ENCODE data around the gene PLEKHH1.

The PLEKHH1 gene

DNA sequence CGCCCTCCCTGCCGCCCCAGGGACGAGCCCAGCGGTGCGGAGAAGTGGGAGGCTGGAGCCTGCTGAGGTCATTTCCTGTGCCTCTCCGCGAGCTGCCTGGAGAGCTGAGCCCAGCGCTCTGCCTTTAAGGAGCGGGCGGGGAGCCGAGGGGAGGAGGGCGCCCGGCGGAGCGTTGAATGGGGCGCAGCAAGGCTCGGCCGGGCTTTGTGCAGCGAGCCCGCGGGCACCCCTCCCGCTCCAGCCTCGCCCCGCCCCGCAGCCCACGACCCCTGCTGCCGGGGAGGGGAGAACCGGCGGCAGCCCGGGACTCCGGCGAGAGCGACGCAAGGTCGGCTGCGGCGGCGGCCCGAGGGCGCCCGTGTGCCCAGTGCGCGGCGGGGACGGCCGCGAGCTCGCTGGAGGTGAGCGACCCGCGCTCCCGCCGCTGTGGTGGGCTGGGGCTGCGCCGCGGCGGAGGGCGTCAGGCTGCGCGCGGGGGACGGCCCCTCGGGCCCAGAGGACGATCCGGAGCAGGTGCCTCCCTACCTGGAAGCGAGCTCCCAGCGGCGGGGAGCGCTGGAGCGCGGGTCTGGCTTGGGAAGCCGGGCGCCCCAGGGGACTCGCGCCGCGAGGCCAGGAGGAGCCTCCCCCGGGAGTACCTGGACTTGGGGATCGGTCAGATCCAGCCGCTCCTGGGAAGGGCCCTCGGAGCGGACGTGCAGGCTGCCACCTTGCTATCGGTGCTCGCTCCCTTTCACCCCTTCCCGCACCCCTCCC lies at the start of gene PLEKHH1:
Gene PLEKHH1 (plus strand): TSS at position 293 of the 756 bp plus-strand sequence. CDS start 8,578 bp downstream, outside the sequence.
- DNase-seq, result peak; percentile 79

DNA sequence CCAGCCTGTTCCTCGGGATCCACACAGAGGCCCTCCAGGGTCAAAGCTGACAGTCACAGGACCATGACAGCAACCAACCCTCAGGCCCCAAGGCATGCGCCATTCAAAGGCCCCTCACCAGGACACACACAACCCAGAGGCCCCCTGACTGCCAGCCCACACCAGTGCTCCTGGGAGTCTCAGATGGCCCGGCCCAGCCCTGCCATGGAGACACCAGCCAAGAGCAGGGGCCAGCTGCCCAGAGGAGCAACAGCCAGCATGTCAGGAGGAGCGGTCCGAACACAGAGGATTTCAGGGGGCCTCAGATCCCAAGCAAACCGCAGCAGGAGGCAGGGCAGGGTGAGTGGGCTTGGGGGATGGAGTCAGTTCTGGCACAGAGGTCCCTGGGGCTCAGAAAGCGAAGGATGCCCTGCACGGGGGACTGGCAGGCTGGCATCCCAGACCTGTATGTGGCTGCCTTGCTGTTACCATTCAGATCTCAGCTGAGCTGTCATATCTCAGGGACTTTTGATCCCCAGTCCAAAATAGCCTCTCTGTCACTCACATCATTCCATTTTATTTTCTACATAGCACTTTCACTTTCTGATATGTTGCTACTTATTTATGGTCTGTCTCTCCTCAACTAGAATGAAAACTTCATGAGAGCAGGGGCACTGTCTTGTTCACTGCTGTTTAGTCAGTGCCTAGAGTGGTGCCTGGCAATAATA lies 49.4 kb upstream of the PLEKHH1 start:
- DNase-seq, result no peak

DNA sequence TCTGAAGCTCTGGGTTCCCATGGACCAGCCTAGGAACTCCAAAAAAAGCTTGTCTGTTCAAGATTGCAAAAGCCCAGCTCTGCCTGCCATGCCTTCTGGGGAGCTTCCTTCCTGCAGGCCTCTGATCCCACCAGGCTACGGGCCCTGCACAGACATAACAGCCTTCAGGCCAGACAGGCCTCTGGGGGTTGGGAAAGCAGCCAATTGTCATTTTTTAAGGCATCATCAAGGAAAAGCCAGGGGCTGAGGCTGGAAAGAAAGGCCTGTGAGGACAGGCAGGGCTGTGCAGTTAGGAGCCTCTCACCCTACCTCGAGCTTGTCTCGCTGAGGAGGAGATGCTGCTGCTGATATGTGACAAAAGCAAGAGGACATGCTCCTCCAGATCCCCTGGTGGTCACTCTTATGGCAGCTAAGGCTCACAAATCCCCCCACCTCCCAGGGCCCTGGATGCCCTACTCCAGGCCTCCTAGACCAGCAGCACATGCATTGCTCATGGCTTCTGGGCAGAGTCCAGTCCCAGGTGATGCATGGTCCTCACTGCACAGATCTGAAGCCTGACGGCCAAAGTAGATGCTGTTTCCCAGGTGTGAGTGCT lies 47.5 kb upstream of the PLEKHH1 start:
- no peak for DNase-seq

DNA sequence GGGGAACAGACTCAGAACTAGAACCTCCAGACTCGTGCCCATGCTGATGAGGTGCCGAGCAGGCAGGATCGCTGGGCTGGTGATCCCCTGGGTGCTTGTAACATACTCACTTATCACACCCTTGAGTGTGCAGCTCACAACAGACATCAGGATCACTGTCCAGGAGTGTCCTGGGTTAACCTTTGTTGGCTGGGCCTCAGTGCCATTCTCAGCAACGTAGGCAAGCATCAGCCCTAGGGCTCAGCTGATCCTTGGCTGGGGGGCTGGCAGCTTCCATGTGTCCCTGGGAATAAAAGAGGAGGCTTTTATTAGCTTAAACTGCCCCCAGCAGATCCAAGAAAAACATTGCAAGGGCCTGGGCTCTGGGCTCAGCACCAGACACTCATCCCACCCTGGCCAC lies 46.2 kb upstream of the PLEKHH1 start:
- DNase-seq, result no peak

DNA sequence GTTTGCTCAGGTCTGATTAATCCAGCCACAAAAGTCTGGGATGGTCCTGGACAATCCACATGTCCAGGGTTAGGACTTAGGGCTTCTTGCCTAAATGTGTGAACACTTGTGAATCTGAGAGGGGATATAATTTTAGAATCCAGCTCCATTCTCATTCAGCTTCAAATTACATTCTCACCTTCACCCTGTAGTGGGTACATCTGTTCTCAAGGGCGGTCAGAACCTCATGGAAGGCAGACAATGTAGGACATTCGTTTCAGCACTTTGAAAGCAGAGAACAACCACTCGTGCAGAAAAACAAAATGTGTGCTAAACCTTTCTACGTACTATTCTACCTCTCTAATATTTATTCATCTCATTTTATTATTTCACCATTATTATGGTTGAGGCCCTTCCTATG lies 45.8 kb upstream of the PLEKHH1 start:
- DNase-seq, result no peak

DNA sequence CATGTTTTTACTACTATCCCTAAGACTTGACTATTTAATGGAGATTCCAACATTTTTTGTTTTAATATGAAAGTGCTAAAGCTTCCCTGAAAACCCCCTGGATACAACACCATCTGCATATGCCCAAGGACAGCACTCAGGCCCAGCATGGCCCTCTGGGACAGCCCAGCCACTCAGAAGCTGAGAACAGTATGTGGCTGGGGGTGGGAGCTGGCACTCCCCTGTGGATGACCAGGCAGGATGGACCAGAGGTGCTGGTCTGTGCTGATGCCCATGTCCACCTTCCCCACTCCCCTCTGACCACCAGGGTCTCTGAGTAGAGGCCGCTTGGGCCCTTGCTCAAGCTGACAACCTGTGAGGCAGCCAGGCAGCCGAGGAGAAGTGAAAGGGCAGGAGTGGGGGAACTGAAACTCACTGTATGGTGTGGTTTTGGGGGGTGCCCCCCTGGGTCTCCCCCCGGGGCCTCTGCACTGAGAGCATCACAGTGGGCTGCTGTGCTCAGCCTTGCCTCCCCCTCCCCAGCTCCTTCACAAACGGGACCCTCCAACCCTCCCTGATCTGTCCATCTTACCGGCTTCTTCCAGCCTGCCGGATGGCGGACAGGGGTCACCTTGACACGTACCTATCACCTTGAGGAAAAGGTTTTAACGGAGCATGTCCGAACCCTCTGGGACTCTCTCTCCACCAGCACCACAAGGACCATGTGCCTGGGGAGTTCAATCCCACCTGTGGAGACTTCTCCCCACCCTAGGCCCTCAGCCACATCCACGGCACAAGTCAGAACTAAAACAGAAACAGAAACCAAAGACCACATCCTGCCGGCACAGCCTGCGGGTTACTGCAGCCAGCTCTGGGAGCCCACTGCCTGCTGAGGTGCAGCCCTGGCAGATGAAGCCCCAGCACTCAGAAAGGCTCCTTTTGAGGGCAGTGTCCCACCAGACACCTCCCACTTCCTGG lies 44.9 kb upstream of the PLEKHH1 start, which contains the start of gene TMEM229B:
Gene TMEM229B (minus strand): TSS at position 785 of the 957 bp plus-strand sequence. CDS start 14,798 bp downstream, outside the sequence.
- peak; percentile 86 for DNase-seq

DNA sequence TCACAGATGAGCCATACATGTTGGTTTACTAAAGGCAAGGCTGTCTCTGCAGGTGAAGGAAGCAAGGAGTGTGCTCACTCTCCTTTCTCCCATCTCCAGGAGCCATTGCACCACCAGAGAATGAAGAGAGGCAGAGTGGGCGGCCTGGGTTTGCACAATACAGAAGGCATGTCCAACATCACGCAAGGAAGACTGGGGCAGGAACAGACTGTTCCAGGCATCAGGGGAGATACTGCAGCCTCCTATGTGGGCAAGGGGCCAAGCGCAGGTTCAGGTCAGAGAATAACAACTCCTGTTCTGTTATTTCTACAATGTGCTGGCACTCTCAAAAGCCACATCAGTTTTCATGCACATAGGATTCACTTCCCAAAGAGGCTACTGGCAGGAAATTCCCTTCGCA lies 42.9 kb upstream of the PLEKHH1 start:
- DNase-seq, result no peak

DNA sequence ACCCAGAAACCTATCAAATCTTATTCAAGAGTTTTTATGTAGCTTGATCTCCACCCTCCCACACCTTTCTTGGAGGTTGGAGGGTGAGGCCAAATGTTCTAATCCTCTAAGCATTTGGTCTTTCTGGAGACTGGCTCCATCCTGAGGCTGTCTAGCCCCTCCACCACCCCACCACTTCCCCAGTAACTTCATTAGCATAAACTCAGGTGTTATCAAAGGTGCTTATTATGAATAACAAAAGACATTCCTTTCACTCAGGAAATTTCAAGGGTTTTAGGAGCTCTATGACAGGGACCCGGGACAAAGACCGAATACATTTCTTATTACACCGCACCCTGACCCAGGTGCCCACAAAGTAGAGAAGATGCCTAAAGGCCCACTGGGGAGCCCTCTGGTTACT lies 41.8 kb upstream of the PLEKHH1 start:
- DNase-seq, result no peak

DNA sequence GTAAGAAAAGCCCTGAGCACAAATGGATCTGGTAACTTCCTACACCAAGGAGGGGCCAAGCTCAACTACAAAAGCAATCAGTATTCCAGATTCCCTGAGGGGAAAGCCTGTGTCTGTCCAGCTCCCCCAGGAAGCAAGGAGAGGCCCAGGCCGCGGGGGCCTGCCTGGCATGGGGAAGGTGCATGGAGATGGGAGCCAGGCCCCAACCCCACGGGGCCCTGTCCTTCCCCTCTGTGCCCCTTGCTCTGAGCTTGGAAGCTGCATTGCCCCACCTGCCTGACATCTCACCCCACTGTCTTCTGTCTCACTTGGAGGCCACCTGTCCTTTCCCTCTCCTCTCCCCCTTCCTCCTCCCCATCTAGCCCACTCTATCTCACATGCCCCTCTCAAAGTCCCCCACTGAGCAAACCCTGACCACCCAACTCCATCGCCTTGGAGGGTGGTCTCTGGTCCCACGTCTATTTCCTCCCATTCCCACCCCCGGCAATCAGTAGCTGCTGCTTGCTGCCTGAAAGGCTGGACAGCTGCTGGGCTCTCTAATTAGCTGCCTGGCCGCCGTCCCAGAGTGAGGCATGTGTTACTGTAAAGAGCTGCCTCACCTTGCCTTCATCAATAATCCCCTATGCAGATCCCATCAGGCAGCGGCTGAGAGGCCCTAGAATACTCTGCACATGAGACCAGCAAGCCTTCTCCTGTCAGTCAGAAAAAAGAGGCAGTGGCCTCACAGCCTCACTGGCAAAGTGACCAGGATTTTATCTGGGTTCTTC lies 41.2 kb upstream of the PLEKHH1 start:
- no peak for DNase-seq

DNA sequence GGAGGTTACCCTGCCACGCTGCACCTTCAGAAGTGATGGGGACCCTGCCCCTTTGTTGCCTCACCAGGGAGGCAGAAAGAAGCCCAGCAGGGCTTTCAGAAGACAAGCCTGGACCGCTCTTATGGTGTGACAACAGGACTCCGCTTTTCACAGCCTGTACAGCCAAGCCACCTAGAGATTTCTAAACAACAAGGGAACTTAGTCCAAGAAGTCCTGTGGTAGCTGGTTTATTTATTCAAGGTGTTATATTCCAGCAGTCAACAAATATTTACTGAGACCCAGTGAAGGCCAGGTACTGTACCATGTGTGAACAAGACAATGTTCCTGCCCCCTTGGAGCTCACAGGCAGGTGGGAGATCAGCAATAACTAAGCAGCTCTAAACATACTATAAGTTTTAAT lies 40.6 kb upstream of the PLEKHH1 start:
- DNase-seq, result no peak

DNA sequence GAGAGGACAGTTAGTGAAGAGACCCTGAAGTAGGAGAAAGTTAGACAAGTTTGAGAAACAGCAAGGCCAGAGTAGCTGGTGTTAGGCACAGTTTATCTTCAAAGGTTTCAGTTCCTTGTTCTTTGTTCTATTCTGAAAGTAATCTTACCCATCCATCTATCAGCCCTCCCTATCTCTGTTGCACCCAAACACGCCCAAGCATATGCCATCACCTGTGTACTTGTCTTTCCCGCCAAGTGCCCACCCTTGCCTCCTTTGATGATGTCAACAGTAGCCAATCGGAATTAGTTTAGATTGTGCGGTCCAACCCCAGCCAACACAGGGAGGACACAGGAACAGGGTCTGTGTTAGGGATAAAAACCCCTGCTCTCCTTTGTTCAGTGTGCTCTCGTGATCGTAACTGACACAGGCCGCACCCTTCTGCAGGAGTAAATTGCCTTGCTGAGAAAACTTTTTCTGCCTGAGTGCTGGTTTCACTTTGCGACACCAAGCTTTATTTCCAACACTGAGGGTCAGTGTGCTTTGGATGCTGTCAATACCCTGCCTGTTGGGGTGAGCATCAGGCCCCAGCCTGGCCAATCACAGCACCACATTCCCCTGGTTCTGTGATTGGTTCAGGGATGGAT lies 39.9 kb upstream of the PLEKHH1 start:
- DNase-seq, result no peak

DNA sequence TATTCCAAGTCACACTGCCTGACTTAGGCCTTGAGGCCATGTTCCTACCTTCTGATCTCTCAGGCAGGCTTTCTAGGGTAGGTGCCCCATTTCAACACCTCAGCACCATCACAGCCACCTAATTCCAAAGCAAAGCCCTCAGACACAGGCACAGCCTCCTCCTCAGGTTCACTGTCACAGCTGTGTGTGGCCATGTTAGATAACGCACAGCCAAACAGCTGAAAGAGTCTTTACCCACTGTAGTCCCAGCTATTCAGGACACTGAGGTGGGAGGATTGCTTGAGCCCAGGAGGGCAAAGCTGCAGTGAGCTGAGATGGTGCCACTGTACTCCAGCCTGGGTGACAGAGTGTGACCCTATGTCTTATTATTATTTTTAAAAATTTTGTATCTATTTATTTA lies 37.3 kb upstream of the PLEKHH1 start:
- no peak for DNase-seq

DNA sequence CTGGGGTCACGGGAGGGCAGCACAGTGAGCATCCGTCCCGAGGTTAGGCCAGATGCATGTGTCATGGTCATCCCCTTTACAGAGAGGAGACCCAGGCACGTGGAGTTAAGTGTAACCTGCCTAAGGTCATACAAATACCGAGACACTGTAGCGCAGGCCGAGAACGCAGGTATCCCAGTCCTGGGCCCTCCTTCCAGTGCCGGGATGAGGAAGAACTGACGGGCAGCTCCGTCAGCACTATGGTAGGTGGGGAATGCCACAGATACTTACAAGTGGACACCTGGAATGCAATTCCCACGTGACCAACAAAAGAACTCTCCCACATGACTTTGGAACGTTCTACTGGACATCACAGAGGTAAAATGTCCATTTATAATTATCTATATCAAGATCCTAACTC lies 35.9 kb upstream of the PLEKHH1 start:
- no peak for DNase-seq

DNA sequence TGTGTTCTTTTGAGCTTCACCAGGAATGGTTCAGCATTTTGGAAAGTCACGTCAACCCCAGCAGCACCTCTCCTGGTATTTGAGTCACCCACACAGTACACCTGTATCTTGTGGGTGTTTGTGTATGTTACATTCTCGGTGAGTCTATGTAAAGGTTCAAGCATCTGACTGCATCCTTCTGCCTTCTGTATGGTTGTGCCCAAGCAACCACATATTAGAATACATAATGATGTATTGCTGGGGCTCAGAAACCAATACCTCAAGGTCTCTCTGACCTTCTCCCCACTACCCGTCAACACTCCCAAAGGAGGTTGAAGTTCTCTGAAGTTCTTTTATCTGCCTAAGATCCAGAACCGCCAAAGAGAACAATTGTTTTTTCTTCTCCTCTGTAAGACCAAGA lies 35.4 kb upstream of the PLEKHH1 start:
- DNase-seq, result no peak

DNA sequence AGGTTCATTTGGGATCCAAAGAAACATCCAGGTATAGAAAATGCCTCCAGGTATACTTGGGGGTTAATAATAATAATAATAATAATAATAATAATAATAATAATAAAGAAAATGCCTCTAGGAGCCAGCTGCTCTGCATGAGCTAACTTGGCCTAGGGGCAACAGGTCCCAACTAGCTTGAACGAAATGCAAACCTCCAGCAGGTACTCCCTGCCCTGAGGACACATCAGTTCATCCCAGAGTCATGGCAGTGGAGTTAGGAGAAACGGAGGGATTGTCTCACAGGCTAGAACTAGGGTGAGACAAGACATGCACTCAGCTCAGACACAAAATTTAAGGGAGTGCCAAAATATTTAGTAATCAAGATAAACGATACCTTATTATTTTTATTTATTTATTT lies 32.1 kb upstream of the PLEKHH1 start:
- no peak for DNase-seq

DNA sequence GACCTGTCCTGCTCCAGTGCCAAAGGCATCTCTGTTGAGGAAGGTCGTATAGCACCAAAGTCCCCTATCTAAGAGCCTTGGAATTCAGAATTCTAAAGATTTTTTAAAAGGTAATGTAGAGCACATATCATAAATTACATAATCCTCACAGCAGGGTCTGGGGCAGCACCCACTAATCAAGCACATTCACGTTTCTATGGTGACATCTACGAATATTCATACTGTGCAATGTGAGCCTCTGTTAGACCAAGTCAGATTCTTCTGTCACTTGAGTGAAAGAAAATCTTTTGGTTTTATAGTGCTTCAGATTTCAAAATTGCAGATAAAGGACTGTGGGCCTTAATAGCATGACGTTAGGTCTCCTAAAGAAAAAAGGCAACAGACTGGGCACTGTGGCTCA lies 31.4 kb upstream of the PLEKHH1 start:
- no peak for DNase-seq

DNA sequence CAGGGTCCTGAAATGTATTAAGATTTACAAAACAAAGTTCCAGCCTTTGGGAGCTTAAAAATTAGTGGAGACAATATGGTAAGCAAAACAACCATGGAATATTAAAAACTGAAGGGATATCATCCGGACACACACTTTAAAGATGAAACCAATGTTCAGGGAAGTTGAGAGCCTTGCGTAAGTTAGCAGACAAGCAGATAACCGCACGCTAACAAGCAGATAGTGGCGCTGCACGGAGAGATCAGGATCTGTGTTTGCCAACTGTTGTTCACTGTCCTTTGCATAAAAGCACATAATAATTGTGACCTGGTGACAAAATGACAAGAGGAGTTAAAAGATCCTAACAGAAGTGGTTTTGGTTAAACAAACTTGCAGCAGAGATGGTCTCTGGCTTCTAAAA lies 30.2 kb upstream of the PLEKHH1 start:
- no peak for DNase-seq

DNA sequence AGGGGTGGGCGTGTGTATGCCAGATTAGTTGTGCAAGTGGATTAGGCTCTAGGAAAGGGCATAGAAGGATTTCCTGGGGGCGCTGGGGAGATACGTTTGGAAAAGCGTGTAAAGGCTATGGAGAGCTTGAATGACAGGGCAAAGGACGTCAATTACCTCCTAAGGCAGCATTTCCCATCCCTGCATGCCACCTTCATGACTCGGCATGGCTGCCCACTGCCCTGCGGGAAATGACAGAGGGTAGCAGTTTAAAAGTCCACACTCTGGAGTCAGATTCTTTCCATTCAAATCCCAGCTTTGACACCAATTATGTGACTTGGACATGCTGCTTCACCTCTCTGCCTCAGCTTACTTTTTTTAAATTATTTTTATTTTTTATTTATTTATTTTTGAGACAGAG lies 29.8 kb upstream of the PLEKHH1 start:
- DNase-seq, result peak; percentile 28

DNA sequence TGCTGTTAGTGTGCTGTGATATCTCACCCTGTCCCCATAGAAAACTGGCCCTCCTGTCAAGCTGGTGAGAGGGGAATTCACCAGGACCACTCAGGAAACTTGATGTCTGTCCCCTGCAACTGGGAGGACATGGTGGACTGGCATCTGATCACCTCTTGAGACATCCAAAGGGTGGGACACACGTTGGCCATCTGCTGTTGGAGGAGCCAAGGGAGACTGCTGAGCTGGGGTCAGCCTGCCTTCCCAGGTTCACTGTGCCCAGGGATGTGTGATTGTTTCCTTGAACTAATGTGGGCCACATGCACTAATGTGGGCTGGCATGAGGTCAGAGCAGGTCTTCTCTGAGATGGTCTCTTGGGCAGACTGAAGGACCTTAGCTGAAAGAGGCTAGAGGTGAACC lies 27.8 kb upstream of the PLEKHH1 start:
- peak; percentile 50 for DNase-seq

DNA sequence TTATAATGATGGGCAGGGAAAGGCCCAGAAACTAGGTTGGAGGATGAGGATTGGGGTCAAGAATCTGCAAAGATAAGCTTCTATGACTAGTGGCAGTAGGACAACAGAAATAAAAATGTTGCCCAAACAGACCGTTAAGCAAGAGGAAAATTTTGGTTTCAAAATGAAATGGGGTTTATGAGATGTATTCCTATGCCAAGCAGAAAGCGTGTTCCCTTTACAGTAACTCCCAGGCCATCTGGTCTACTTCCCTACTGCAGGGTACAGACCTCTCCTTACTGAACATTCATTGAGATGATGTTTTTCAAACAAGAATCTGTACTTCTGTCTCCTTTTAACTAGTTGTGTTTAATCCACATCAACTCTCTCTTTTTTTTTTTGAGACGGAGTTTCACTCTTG lies 24.1 kb upstream of the PLEKHH1 start:
- DNase-seq, result no peak

DNA sequence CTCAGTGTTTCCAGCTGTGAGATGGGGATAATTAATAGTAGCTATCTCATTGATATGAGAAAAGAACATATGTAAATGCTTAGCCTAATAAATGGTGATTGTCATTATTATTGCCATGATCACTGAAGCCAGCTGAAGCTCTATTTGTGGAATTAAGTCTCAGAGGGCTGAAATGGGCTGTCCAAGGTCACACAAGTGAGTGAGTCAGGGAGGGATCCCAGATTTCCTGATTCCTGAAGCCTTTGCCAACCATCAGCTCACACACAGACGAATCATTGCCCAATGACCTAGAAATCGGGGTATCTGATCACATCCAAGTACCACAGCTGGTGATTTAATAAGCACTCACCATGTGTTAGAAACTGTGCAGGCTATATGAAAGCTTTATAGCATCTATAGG lies 23.0 kb upstream of the PLEKHH1 start:
- no peak for DNase-seq

DNA sequence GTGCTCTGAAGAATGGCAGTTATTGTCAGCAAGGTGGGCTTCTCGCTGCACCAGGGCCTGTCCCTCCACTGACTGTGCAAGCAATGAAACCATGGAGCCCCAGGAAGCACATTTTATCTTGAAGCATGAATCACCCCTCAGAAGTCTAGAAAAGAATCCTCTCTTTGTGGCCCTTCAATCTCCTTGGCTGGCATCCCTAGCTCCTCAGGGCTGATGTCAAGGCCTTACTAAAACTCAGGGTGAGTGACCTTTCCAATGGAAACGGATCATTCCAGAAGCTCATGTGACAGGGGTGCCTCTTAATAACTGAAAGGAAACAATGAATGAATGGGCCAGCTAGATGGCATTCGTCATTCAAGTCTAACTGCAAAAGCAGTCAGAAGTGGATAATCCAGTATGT lies 22.3 kb upstream of the PLEKHH1 start:
- DNase-seq, result no peak
